GM18520 (cell line): ENCODE measurements around the gene GPR35.
"Not testable (repeated sequence)": the region's sequence is repeated elsewhere in the genome, so short reads cannot be mapped to it uniquely, and the experiment has no call there.

Experiments used
- ATAC-seq: cut with Tn5 transposase; IDR thresholded peaks from one replicate; pipeline ENCODE4 v1.9.1; 2021; ENCODE audit not compliant: unreplicated experiment

GPR35 gene

DNA sequence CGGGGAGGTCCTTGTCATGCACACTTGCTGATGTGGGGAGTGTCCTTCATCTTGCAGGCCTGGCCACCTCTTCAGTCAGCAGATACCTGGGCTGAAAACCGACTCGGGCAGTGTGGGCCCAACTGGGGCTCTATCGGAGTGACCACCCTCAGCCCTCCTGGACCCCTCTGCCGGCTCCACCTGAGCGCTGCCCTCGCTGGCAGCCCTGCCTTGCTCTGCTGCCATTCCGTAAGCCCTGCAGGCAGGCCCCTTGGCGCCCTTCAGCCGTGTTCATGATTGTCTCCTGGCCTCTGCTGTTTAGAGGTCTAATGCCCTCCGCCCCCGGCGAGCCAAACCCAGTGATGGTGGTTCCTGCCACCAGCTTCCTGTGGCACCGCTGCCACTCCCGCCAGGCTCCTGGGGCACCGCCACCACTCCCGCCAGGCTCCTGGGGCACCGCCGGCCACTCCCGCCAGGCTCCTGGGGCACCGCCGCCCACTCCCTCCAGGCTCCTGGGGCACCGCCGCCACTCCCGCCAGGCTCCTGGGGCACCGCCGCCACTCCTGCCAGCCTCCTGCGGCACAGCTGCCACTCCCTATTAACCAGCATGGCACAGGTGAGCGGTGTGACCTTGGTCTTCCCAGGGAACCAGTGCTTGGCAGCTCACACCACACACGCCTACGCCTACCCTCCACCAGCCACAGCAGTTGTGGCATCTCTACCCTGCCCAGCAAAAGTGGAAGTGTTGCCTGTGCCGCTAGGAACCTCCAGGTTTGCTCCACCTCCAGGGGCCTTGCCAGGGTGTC lies 22.8 kb upstream of the GPR35 start:
- ATAC-seq, result no peak

DNA sequence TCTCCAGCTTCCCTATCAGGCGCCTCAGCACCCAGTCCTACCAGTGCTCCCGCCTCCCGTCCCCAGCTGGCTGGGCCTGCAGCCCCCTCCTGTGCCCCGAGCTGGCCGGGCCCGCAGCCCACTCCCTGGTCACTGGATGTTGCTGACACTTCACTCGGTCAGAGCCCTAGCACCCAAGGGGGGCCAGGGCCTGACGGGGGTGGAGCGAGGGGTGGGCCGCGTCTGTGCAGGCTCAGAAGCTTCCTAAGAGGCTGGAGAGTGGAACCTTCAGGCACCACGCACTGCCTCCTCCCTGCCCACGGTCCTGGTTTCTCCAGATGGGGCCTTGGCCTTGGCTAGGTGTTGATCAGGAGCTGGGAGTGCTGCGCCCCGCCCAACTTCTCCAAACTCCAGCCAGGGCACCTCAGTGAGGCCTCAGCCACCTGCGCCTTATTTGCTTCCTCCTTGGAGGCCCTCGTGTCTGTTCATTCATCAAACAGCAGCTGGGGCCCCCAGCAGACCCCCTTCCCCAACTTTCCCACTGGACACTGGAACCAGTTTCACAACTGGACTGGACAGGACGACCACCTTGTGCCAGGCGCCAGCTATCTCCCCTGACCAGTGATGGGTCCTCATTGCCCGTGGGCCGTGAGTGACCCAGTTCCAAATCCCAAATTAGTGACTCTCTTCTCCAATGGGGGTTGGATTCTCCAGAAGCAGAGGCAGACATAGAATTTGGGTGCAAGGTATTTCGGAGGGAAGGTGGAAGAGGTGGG lies 22.0 kb upstream of the GPR35 start:
- no peak for ATAC-seq

DNA sequence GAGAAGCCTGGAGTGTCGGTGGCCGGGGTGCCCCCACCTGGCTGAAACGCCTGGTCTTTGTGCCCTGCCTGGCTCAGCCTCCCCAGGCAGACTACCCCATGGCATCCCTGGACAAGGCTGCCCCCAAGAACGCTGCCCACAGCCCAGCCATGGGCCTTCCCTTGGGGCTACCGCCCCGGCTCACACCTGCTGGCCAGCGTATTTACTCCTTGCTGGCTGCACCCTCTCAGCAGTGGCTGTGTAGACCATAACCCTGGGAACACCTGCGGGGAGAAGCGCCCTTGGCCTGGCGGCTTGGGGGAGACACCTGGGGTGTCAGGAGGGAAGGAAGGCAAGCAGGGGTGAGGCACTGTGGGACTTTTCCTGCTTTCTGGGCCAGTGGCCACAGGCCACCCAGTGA lies 21.4 kb upstream of the GPR35 start:
- ATAC-seq, result no peak

DNA sequence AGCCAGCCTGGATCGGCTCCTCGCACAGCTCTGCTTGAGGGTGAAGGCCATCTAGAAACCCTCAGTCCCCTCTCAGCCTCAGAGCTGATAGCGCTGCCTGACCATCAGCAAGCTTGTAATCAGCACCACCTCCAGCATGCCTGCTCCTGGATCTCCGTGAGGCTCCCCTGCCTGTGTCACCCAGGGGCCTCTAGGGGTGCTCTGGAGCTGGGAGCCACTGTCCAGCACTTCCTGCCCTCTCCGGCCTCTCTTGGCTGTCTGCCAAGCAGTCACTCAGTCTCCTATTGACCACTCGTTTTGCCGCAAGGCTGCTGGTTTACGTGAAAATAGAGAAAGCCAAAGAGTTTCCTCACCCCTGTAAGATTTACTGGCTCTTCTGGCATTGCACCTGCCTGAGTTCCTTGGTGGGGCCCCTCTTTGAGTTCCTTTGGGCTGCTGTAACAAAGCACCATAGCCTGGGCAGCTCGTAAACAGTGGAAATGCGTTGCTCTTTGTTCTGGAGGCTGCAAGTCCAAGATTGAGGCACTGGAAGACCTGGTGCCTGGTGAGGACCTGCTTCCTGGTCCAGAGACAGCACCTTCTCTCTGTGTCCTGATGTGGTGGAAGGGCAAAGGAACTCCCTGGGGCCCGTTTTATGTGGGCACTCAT lies 20.9 kb upstream of the GPR35 start:
- no peak for ATAC-seq

DNA sequence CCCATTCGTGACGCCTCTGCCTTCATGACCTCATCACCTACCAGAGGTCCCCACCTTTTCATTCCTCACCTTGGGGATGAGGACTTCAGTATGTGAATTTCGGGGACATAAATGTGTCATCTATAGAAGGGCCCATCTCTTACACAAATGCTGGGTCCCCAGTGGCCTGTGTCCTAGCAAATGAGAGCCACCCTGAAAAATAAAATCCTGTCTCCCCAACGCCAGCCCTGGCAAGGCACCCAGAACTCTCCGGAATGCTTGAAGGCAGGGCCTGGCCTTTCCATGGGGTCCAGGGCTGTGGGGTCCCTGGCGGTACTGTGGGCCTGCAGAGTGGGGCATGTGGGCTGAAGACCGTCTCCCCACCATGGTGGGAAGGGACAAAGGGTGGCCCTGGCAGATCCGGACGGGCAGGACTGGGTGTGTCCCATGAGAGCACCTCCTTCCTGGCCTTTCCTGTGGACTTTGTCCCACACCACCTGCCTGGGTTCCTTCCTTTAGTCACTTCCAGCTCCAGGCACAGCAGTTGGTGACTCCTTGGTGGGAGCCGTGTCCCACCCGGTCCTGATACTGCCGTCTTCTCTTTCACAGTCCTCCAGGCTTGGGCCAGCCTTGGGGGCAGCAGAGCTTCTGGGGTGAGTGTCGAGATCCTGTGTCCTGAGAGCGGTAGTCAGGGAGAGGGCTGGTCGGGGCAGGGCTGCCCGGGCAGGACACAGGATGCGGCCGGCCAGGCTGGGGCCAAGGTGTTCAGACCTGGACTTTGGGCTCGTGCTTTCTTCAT lies 20.2 kb upstream of the GPR35 start:
- no peak for ATAC-seq

DNA sequence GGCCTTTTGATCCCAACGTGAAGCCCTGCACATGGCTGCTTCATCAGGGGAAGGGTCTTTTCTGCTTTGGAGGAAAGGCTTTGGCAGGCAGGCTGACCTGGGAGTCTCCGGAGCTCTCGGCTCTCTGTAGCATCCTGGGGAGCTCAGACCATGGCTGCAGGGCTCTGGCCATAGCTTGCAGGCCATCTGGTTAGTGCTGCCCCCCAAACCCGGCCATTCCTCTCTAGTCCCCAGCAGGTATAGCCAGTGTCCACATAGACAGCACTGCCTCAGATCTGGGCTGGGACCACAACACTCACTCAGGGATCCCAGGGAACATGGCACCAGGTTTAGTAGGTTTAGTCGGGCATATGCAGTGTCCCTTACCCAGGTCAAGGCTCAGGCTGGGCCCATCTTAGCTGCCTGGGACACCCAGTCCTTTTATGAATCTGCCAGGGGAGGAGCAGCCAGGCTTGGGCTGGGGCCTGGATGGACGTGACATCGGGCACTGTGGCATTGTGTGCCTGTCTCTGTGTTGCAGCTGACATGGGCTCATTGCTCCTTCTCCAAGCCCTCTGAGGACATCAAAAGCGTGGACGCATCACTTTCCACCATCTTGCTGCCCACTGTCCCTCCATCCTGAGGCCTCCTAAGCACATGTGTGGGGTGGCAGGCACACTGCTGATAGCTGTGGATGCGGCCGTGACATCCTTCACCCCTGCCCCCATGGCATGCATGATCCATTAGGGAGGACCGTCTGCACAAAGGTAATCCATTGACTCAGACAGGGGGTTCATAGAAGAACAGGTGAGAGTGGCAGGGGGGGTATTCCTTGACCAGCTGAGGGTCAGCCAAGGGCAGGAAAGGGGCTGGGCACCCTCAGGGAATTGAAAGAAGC lies 19.2 kb upstream of the GPR35 start:
- no peak for ATAC-seq

DNA sequence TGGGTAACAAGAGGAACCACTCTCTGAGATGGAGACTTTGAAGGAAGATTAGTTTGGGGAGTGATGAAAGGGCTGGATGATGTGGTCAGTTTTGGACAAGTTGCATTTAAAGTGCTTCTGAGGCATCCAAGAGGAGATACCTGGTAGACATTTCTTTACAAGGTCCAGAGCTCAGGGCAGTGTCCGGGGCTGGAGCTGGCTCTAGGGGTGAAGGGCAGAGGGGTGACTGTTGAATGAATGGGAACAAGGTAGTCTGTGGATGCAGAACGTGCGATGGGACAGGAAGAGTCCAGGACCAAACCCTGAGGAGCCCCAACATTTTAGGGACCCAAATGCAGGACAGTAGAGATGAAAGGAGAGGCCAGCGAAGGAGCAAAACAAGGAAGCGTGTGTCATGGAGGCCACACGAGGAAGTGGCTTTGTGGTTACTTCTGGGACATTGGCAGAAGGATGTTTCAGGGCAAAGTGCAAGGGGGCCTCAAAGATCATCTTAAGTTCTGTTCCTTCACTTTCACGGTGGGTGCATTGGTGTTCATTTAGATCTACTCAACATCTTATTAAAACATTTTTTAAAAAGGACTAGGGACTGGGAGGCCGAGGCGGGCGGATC lies 13.6 kb upstream of the GPR35 start:
- ATAC-seq, result no peak

DNA sequence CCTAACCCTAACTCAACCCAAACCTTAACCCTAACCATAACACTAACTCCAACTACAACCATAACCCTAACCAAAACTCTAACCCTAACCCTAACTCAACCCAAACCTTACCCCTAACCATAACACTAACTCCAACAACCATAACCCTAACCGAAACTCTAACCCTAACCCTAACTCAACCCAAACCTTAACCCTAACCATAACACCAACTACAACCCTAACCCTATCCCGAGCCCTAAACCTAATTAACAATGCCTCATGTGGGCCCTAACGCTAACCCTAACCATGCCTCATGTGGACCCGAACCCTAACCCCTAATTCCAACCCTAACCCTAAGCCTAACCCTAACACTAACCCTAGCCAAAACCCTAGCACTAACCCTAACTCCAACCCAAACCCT lies 11.5 kb upstream of the GPR35 start:
- ATAC-seq, result no peak

DNA sequence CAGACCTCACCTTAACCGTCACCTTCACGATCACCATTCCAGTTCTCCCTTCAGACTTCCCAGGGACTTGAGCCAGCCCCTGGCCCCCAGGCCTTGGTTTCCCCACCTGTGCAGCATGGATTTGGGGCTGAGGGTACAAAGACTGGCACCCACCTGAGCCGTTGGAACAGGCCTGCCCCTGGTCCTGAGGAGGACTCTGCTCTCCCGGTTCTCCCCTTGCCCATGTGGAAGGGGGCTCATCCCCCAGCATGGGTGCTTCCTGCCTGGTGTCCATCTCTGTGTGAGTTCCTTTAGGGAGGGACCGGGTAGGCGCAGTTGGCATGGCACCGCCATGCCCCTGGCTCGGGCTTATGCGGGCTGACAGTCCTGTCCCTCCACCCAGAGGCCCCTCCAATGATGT lies 10.9 kb upstream of the GPR35 start:
- no peak for ATAC-seq

DNA sequence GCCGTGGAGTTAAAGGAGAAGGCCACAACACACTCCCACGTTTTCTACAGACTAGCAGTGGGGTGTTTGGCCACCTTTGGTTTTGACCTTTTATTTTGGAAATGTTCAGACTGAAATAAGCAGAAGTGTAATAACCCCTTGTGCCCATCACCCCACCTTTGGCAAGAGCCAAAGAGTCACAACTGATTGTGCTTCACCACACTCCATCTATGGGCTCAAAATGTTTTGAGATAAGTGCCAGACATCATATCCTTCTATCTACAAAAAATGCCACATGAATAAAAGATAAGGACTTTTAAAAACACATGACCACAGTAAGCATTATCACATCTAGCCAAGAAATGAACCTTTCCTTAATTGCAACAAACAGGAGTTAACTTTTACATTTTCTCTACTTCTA lies 9.9 kb upstream of the GPR35 start:
- ATAC-seq, result no peak

DNA sequence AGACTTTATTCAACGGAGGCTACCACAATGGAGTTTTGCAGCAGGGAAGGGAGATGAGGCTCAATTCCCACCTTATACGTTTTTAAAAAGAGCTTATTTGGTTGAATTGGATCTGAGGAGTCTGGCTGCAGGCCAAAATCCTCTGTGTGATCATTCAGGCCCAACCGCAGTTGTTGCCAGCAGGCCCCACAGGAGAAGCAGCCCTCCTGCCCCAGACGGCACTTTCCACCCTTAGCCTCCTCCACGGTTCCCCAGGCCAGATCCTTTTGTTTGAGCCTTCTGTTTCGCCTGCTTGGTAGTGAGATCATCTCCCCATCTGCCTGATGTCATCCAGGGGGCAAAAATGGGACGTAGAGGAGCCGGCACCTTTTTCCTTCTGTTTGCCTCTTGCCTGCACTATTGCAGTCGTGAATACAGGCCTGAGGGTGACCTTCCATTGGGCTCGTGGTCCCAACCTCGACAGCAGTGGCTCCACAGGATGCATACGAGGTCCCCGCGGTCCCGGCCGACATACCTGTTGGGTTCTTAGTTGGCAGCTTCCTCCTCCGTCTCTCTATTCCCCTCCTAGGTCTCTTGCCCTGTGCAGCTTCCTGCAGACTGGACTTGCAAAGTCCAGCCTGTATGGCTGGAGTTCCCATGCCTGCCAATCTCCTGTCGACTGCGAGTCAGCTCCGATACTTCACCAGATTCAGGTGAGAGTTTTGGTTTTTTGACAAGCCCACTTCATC lies 9.3 kb upstream of the GPR35 start:
- no peak for ATAC-seq

DNA sequence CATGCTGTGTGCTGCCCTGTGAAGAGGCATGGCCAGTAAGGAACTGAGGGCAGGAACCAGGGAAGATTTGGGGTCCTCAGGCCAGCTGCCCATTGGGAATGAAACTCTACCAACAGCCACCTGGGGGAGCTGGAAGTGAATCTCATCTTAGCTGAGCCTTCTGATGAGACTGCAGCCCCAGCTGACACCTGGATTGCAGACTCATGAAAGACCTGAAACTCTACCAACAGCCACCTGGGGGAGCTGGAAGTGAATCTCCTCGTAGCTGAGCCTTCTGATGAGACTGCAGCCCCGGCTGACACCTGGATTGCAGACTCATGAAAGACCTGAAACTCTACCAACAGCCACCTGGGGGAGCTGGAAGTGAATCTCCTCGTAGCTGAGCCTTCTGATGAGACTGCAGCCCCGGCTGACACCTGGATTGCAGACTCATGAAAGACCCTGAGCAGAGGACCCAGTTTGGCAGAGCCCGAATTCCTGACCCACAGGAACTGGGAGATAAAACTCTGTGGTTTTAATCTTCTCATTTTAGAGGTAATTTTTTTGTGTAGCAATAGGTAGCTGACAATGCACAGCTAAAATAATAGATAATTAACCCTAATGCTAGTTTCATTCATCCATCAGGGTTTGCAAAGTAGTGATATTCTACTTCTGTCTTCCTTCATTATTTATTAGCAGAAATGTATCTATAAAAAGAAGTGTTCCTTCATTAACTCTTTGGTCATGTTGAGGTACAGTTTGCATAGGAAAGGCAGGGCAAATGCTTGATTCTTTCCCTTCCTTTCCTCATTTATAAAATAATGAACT lies 8.2 kb upstream of the GPR35 start:
- ATAC-seq, result not testable (repeated sequence)

DNA sequence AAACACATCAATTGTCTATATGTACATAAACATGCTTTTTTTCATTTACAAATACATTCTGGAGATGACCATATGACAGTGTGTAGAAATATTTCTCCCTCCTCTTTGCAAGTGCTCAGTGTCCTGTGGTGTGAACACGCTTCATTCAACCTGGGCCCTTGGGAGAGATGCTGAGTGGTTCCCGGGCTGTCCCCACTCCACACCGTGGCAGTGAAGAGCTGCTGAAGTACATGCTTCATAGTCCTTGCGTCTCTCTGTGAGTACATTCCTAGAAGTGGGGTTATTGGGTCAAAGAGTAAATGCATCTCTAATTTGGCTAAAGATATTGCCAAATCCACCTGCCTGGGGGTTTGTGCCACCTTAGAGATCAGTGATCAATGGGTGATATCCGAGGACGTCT lies 6.5 kb upstream of the GPR35 start:
- ATAC-seq, result no peak

DNA sequence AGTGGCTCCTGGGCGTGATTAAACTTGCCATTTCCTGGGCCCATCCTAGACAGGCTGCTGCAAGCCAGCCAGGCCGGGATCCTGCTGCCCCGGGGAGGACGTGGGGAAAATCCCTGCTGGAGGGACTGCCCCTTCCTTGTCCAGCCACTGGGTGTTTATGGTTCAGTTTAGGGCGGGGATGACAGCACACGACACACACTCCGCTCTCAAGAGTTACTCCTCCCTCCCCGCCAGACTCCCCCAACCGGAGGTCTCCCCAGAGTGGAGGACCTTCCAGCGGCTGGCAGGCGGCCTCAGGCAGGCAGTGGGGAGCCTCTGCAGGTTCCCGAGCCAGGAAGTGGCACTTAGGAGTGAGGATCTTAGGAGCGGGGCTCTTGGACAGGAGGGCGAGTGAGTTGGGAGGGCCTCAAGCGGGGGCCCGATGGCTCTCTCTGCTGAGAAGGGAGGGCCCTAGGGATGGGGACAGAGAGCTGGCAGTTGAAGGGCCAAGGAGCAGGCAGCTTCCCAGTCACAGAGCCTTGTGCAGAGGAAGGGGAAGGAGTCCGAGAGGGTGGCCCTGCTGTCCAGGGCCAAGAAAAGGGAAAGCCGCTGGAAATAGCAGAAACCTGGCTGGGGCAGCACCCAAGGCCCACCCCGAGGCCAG lies 5.7 kb upstream of the GPR35 start:
- no peak for ATAC-seq

DNA sequence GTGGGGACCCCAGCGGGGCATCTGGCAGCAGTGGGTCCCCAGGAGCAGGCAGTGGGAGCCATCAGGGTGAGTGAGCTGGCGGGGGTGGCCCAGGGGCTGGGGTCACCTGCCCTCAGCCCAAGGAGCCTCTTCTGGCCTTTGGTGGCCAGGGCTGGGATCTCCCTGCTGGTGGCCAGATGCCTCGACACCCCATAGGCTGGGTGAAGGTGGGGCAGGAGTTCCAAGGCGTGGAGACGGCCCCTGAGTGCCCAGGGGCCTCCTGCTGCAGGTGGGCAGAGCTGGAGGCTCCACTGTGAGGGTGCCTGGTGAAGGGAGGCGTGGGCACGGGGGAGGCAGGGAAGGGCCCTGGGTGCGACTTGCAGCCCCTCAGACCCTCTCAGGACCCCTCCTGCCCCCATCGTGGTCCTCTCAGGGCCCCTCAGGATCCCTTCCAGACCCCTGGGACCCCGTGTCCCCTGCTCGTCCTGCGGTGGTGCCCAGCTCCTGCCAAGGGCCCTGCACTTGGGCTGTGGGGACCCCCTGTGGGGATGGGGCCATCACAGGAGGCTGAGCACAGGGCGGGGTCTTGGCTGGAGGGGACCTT lies 5.0 kb upstream of the GPR35 start:
- ATAC-seq, result no peak

DNA sequence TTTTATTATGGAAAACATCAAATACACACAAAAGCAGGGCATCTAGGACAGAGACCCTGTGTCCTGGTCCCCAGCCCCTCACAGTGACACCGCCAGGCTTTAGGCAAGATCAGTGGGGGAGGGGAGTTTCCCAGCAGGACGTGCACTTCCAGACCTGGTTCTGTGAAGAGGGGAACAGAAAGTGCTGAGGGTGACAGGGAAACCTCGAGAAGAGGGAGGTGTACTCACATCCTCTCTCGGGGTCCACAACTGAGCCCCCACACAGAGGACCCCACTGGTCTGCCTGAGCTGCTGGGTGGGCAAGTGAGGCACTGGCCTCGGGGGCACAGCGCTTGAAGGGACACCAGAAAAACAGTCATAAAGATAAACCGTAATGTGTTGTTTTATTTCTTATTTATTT lies 4.4 kb upstream of the GPR35 start:
- no peak for ATAC-seq

DNA sequence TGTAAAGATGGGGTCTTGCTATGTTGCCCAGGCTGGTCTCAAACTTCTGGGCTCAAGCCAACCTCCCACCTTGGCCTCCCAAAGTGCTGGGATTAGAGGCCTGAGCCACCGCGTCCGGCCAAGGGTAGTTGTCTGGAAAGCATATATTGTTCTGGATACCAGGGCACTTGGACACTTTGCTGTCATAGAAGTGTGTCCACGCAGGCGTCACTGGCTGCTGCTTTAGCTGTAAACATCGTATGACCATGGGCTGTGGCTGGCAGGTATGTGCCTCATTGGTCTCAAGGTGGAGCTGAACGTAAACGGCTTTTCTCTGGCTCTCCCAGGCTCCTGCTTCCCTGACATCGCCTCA lies 3.2 kb upstream of the GPR35 start:
- ATAC-seq, result no peak
